GM12878 (cell line): Measurements from ENCODE around the gene TARBP1. TPM values are rescaled to one million over a fixed set of nuclear protein-coding genes. Genes with fewer than 3 reads are reported as not detected.

Source experiments
- ATAC-seq: fragments of 200-7000 bp; cut with Tn5 transposase; 3 replicates; pipeline ENCODE4 v1.9.1; 2020; ENCODE audit warnings: mild to moderate bottlenecking, moderate library complexity
- BruUV-seq: library from RNA; stranded (reverse); fragments of 400-500 nt; replicated peaks from 2 replicates; lab custom pipeline; 2021; lab: Mats Ljungman, UMichigan
- CTCF ChIA-PET: fragments of 300-600 bp; sonication (Branson Sonifier 250); formaldehyde crosslinking; extraction: SDS; loops from one replicate; lab custom pipeline; 2021; ENCODE audit warnings: inconsistent platforms; lab: Yijun Ruan, JAX
- POLR2A ChIA-PET: fragments of 350-600 bp; formaldehyde crosslinking; extraction: SDS; loops from one replicate; lab custom pipeline; 2021; ENCODE audit warnings: inconsistent platforms; lab: Charles Lee
- RAD21 ChIA-PET: fragments of 300-600 bp; sonication (Branson Sonifier 250); formaldehyde crosslinking; loops from one replicate; lab custom pipeline; 2023; ENCODE audit warnings: antibody characterized with exemption; ENCODE audit not compliant: unreplicated experiment; lab: Charles Lee
- SMC1A ChIA-PET: fragments of 300-600 bp; sonication (Branson Sonifier 250); formaldehyde crosslinking; loops from one replicate; lab custom pipeline; 2023; ENCODE audit not compliant: unreplicated experiment, uncharacterized antibody; lab: Charles Lee
- DNase-seq: peaks from one replicate; pipeline ENCODE4 v3.0.0-alpha.2; 2011; ENCODE audit warnings: low read depth, low spot score
- FAIRE-seq: peaks from 3 replicates; lab custom pipeline; 2011; peaks lifted over from hg19 to GRCh38; lab: Jason Lieb, UNC
- H2AFZ ChIP-seq: 2 replicates; pipeline ENCODE4 v1.6.0; 2011; ENCODE audit warnings: low read depth, low read length, control low read depth; ENCODE audit not compliant: control insufficient read depth
- H3K27ac ChIP-seq: 2 replicates; pipeline ENCODE4 v1.5.1; 2011; ENCODE audit warnings: control low read depth; ENCODE audit not compliant: control insufficient read depth, insufficient read depth
- H3K27me3 ChIP-seq, 2 experiments: replicated peaks in 1 of 2; 2 replicates each; pipeline versions ENCODE4 v1.6.0 to v1.6.1; 2011; ENCODE audit warnings: low read length in 1 of 2; ENCODE audit not compliant: control insufficient read depth in 2 of 2, insufficient read depth in 2 of 2
- H3K36me3 ChIP-seq, 2 experiments: 2 replicates each; pipeline ENCODE4 v1.5.1; 2011; ENCODE audit warnings: low read length in 1 of 2; ENCODE audit not compliant: control insufficient read depth in 2 of 2, insufficient read depth in 2 of 2
- H3K4me1 ChIP-seq: 2 replicates; pipeline ENCODE4 v1.6.1; 2011; ENCODE audit warnings: mild to moderate bottlenecking, low read length, moderate library complexity, mixed read lengths; ENCODE audit not compliant: control insufficient read depth, insufficient read depth
- H3K4me2 ChIP-seq: 2 replicates; pipeline ENCODE4 v1.6.0; 2011; ENCODE audit warnings: control low read depth; ENCODE audit not compliant: control insufficient read depth, insufficient read depth
- H3K4me3 ChIP-seq: fragments of 200-600 bp; sonication (generic); 2 replicates; pipeline ENCODE4 v1.5.1; 2016
- H3K79me2 ChIP-seq: 2 replicates; pipeline ENCODE4 v1.6.0; 2011; ENCODE audit warnings: low read length; ENCODE audit not compliant: control insufficient read depth, insufficient read depth
- H3K9ac ChIP-seq: 2 replicates; pipeline ENCODE4 v1.8.0; 2011; ENCODE audit warnings: low read length, control low read depth, mixed read lengths; ENCODE audit not compliant: control insufficient read depth, insufficient read depth
- H3K9me3 ChIP-seq: replicated peaks from 3 replicates; pipeline ENCODE4 v1.5.1; 2011; ENCODE audit warnings: mild to moderate bottlenecking, low read length; ENCODE audit not compliant: control insufficient read depth, insufficient read depth
- H4K20me1 ChIP-seq: 2 replicates; pipeline ENCODE4 v1.6.0; 2011; ENCODE audit not compliant: control insufficient read depth, insufficient read depth
- BHLHE40 ChIP-seq, 2 experiments: fragments of 450-650 bp in 1 of 2; IDR thresholded peaks; 2 replicates each; pipeline ENCODE4 v1.6.1; 2011 to 2017; ENCODE audit warnings: low read depth in 2 of 2, borderline replicate concordance in 1 of 2, improper control_type of control experiment in 1 of 2, low read length in 1 of 2, mild to moderate bottlenecking in 1 of 2
- CBX5 ChIP-seq: sonication (generic); IDR thresholded peaks from 2 replicates; pipeline ENCODE4 v1.6.1; 2016; ENCODE audit warnings: low read depth, moderate library complexity, mild to moderate bottlenecking, inconsistent platforms
- EZH2 ChIP-seq: IDR thresholded peaks from 2 replicates; pipeline ENCODE4 v1.6.1; 2012; ENCODE audit warnings: low read depth, mild to moderate bottlenecking, control low read depth, inconsistent platforms, low read length, borderline replicate concordance; ENCODE audit not compliant: control insufficient read depth
- FOXM1 ChIP-seq: IDR thresholded peaks from 2 replicates; pipeline ENCODE4 v1.6.1; 2012; ENCODE audit warnings: low read depth, mild to moderate bottlenecking, inconsistent platforms, low read length, moderate library complexity
- IKZF2 ChIP-seq, 2 experiments: fragments of 450-650 bp; IDR thresholded peaks; 2 replicates each; pipeline ENCODE4 v1.6.1; 2017; ENCODE audit warnings: mild to moderate bottlenecking in 2 of 2, moderate library complexity in 2 of 2
- JUND ChIP-seq: IDR thresholded peaks from 2 replicates; pipeline ENCODE4 v1.6.1; 2012; ENCODE audit warnings: low read depth, mild to moderate bottlenecking, low read length, improper control_type of control experiment, moderate library complexity
- PBX3 ChIP-seq: IDR thresholded peaks from 2 replicates; pipeline ENCODE4 v1.6.1; 2011; ENCODE audit warnings: mild to moderate bottlenecking, low read depth, low read length, moderate library complexity; ENCODE audit not compliant: insufficient replicate concordance
- RFX5 ChIP-seq: IDR thresholded peaks from 2 replicates; pipeline ENCODE4 v1.6.1; 2011; ENCODE audit warnings: low read depth, low read length, improper control_type of control experiment
- SIX5 ChIP-seq: IDR thresholded peaks from 2 replicates; pipeline ENCODE4 v1.6.1; 2011; ENCODE audit warnings: mild to moderate bottlenecking, low read depth, low read length, moderate library complexity; ENCODE audit not compliant: severe bottlenecking
- SP1 ChIP-seq: IDR thresholded peaks from one replicate; pipeline ENCODE4 v1.6.1; 2011; ENCODE audit warnings: low read depth, low read length
- SPI1 ChIP-seq: IDR thresholded peaks from 2 replicates; pipeline ENCODE4 v1.6.1; 2011; ENCODE audit warnings: low read depth, mild to moderate bottlenecking, low read length, moderate library complexity, borderline replicate concordance; ENCODE audit not compliant: insufficient read depth
- ZNF207 ChIP-seq: fragments of 450-650 bp; IDR thresholded peaks from 2 replicates; pipeline ENCODE4 v1.6.1; 2014; ENCODE audit warnings: antibody characterized with exemption, mild to moderate bottlenecking, borderline replicate concordance
- ZNF274 ChIP-seq: IDR thresholded peaks from one replicate; pipeline ENCODE4 v1.8.0; 2011; ENCODE audit not compliant: insufficient read length, insufficient read depth
- ZNF622 ChIP-seq: fragments of 450-650 bp; IDR thresholded peaks from 2 replicates; pipeline ENCODE4 v1.6.1; 2017; ENCODE audit warnings: mild to moderate bottlenecking, inconsistent platforms
- ZSCAN29 ChIP-seq: fragments of 450-650 bp; IDR thresholded peaks from 2 replicates; pipeline ENCODE4 v1.6.1; 2017; ENCODE audit warnings: mild to moderate bottlenecking, moderate library complexity
- whole genome bisulfite sequencing: methylation state at CpG from one replicate; pipeline ENCODE4 v1.1.6; 2016; ENCODE audit warnings: low lambda C conversion rate; ENCODE audit not compliant: insufficient replicate concordance, insufficient coverage; ENCODE audit errors: missing lambda C conversion rate; 5-methylcytosine and 5-hydroxymethylcytosine counted together
- in situ Hi-C: fragments of 300-500 bp; cut with MboI; formaldehyde crosslinking; loops from 9 replicates; pipeline ENCODE4 v1.14.3; 2018; ENCODE audit warnings: mixed read lengths
- intact Hi-C: fragments of 100-400 bp; cut with micrococcal nuclease; formaldehyde crosslinking; loops from one replicate; pipeline ENCODE4 v1.14.2; 2022; ENCODE audit not compliant: unreplicated experiment
- polyA plus RNA-seq, 11 experiments: library from polyadenylated mRNA; depleted of rRNA in 4 of 11; unstranded in 6 of 11; stranded (reverse) in 5 of 11; fragments of >200 nt; fragmentation: Nextera tagmentation in 4 of 11; fragmentation: Illumina TruSeq in 1 of 11; extraction: Ambion mirVana in 4 of 11; extraction: Trizol in 1 of 11; gene quantifications; 1 replicate in 1 of 11; 2 replicates in 10 of 11; pipeline versions ENCODE4 v1.2.1 to v1.2.3, GENCODE V29; 2011 to 2016; ENCODE audit warnings: inconsistent platforms in 2 of 11, missing spikeins in 2 of 11, low read depth in 1 of 11
- total RNA-seq, 4 experiments: library from RNA; depleted of rRNA in 3 of 4; stranded (reverse); fragments of >200 nt in 3 of 4; fragmentation: Illumina TruSeq in 1 of 4; extraction: Trizol in 1 of 4; gene quantifications; 2 replicates each; pipeline versions ENCODE4 v1.2.1 to v1.2.3, GENCODE V29; 2013 to 2021
- TF ChIP-seq, protein P1 (sequence below): IDR thresholded peaks from 2 replicates; pipeline ENCODE4 v1.6.1; 2012; ENCODE audit warnings: low read depth, low read length, improper control_type of control experiment

TARBP1 gene
- total and polyA plus RNA-seq, 10 of the 15 experiments (the other 5 are each of a cell fraction or from before 2014, with no cell fraction given) = 10.8 to 94.4 (median 35.3) TPM

DNA sequence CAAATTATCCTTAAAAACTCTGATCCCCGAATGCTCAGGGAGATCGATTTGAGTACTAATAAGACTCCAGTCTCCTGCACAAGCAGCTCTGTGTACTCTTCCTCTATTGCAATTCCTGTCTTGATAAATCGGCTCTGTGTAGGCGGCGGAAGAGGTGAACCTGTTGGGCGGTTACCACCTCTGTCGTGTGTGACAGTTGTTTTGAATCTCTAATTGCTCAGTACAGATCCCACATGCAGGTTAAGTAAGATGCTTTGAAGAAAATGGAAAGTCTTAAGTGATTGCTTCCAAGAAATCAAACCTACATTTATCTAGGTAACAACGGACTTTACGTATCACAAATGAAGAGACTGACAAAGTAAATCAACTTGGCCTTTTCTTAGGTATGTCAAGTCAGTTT lies 70.2 kb downstream of the TARBP1 start:
- no peak for FAIRE-seq
- no peak for ATAC-seq
- WGBS = 89% methylated on average over 9 of the region's 9 CpGs
- Histone ChIP-seq H2AFZ (no peak overlapping the region), H3K4me2 (no peak overlapping the region), H4K20me1 (no peaks in the 10 kb centered on the region), H3K9ac (no peak overlapping the region), H3K27me3 (no peaks in the 10 kb centered on the region), H3K4me3 (no peak overlapping the region), H3K4me1 (no peaks in the 10 kb centered on the region), H3K9me3 (no peaks in the 10 kb centered on the region), H3K79me2 (no peaks in the 10 kb centered on the region), H3K27ac (no peak overlapping the region), H3K36me3 (peaks cover 2 to 3% of the 10 kb centered on the region in 2 experiments; a peak in 2 of 4 replicates)
- no peak for DNase-seq
- POLR2A ChIA-PET = no interaction called here
- SMC1A ChIA-PET = interaction anchor here (1.8 kb wide), 1 partner anchor 25 kb away, joined by 3 read pairs; no protein-coding TSS in a partner anchor
- RAD21 ChIA-PET = no interaction called here
- intact Hi-C loops (no loop called here), in situ Hi-C loops (no loop called here)
- BruUV-seq = no TSS peak
- TF ChIP-seq JUND = no peak
- no peak for TF ChIP-seq ZSCAN29
- no peak for TF ChIP-seq ZNF274
- TF ChIP-seq RFX5 = no peak
- no peak for TF ChIP-seq CBX5
- CTCF ChIA-PET = interaction anchor here (1.0 kb wide), 1 partner anchor 78 kb away, joined by 4 read pairs; no protein-coding TSS in a partner anchor

GRCh38 chr1:234406871-234407270 lies 72.1 kb downstream of the TARBP1 start:
- Histone ChIP-seq H4K20me1 (no peaks in the 10 kb centered on the region), H3K4me1 (peaks cover 2% of the 10 kb centered on the region), H3K4me2 (no peak overlapping the region), H3K27me3 (no peaks in the 10 kb centered on the region), H2AFZ (no peak overlapping the region), H3K36me3 (peaks cover 2 to 3% of the 10 kb centered on the region in 2 experiments; a peak in 2 of 4 replicates), H3K4me3 (no peak overlapping the region), H3K27ac (no peak overlapping the region), H3K9ac (no peak overlapping the region), H3K79me2 (no peaks in the 10 kb centered on the region), H3K9me3 (no peaks in the 10 kb centered on the region)
- intact Hi-C loops (no loop called here), in situ Hi-C loops (no loop called here)
- ChIA-PET RAD21 (no interaction called here), CTCF (no interaction called here), SMC1A (no interaction called here), POLR2A (interaction anchor here (0.6 to 0.7 kb wide), 2 partner anchors 756 to 780 kb away, joined by 3 read pairs; no protein-coding TSS in a partner anchor)
- 95% methylated on average over 4 of the region's 4 CpGs for WGBS
- no peak for ATAC-seq
- no peak for FAIRE-seq
- no TSS peak for BruUV-seq
- DNase-seq = no peak
- TF ChIP-seq FOXM1 = no peak
- no peak for TF ChIP-seq PBX3
- TF ChIP-seq IKZF2 (IDR thresholded peaks at IDR 0.05) = no peak
- no peak for TF ChIP-seq SP1
- no peak for TF ChIP-seq SIX5
- no peak for TF ChIP-seq ZNF622
- TF ChIP-seq SPI1 = no peak
- no peak for TF ChIP-seq ZNF207
- no peak for TF ChIP-seq BHLHE40 (IDR thresholded peaks at IDR 0.05; ENCODE audit: borderline replicate concordance in 1 of 2, low read depth in 2 of 2, low read length in 1 of 2)
- no peak for TF ChIP-seq EZH2
- TF ChIP-seq, protein P1, sequence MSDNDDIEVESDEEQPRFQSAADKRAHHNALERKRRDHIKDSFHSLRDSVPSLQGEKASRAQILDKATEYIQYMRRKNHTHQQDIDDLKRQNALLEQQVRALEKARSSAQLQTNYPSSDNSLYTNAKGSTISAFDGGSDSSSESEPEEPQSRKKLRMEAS = no peak
